Coronary artery (tissue), 2 donors: ENCODE results near the gene CDH4.

Source experiments
- DNase-seq: peaks from one replicate; pipeline ENCODE4 v3.0.0-alpha.2; 2017; ENCODE audit warnings: low spot score
- H3K27ac ChIP-seq, 2 donors: fragments of 200-600 bp; sonication (generic); one replicate each; pipeline ENCODE4 v1.5.1; 2016 to 2019
- H3K4me3 ChIP-seq: fragments of 200-600 bp; sonication (generic); 2 replicates; pipeline ENCODE4 v1.5.1; 2016; ENCODE audit warnings: mild to moderate bottlenecking, moderate library complexity
- TF ChIP-seq, protein P1 (sequence below): fragments of 200-600 bp; sonication (generic); IDR thresholded peaks from one replicate; pipeline ENCODE4 v1.5.1; 2019; ENCODE audit warnings: antibody characterized with exemption

Gene CDH4

DNA sequence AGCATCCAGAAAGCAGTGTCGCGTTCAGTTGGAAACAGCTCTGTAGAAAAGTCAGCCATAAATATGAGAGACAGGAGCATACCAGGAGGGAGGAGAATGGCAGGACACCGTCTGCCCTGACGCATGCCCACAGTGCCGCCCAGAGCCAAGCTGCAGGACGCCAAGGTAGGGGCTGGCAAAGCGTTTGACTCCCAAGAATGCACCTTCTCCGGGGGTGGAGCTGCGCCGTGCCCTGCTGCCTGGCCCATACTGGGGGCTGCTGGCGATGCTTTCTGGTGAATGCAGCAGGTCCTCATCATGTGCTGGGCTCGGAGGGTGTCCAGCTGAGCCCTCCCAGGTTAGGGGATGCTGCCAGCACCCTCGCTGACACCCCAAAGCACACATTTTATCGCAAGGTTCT lies 349.8 kb downstream of the CDH4 start:
- TF ChIP-seq, protein P1, sequence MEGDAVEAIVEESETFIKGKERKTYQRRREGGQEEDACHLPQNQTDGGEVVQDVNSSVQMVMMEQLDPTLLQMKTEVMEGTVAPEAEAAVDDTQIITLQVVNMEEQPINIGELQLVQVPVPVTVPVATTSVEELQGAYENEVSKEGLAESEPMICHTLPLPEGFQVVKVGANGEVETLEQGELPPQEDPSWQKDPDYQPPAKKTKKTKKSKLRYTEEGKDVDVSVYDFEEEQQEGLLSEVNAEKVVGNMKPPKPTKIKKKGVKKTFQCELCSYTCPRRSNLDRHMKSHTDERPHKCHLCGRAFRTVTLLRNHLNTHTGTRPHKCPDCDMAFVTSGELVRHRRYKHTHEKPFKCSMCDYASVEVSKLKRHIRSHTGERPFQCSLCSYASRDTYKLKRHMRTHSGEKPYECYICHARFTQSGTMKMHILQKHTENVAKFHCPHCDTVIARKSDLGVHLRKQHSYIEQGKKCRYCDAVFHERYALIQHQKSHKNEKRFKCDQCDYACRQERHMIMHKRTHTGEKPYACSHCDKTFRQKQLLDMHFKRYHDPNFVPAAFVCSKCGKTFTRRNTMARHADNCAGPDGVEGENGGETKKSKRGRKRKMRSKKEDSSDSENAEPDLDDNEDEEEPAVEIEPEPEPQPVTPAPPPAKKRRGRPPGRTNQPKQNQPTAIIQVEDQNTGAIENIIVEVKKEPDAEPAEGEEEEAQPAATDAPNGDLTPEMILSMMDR = no peak
- no peak for DNase-seq
- H3K27ac ChIP-seq = no peak overlapping the region

DNA sequence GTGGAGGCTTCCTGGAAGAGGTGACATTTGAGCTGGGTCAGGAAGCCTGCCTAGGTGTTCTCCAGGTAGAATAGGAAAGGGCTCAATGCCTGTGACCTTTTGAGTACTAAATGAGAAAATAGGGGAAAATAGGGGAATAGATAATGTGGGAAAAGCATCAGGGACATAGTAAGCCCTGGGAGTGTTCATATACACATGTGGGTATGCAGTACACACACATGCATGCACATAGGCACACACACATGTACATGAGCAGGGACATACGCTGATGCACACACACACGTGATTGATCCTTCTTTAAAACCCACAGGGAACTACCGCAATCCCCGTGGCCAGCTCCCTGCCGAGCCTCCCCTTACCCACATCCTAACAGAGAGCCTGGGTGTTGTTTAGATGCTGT lies 351.7 kb downstream of the CDH4 start:
- TF ChIP-seq, protein P1 = no peak
- Histone ChIP-seq H3K27ac (no peak overlapping the region), H3K4me3 (no peak overlapping the region)
- no peak for DNase-seq

More for the DNA sequence above, 349.8 kb downstream of the CDH4 start:
- no peak overlapping the region for H3K4me3 ChIP-seq

DNA sequence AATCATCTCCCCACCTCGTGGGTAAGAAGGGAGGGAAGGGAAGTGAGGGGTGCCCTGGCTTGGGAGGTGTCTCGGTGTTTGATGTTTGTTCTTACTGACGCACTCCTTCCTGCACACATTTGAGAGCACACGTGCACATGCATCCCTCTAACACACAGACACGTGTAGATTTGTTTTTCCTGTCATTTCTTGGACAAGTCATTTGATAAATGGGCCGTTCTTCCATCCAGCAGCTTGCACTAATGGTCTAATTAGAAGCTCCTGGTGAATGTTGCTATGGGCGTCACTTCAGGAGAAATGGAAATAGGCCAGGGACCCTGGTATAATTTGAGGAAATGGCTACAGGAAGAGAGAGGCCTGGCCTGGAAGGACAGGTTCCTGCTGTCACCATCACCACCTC lies 352.5 kb downstream of the CDH4 start:
- TF ChIP-seq, protein P1 = no peak
- Histone ChIP-seq H3K4me3 (no peak overlapping the region), H3K27ac (no peak overlapping the region)
- no peak for DNase-seq

DNA sequence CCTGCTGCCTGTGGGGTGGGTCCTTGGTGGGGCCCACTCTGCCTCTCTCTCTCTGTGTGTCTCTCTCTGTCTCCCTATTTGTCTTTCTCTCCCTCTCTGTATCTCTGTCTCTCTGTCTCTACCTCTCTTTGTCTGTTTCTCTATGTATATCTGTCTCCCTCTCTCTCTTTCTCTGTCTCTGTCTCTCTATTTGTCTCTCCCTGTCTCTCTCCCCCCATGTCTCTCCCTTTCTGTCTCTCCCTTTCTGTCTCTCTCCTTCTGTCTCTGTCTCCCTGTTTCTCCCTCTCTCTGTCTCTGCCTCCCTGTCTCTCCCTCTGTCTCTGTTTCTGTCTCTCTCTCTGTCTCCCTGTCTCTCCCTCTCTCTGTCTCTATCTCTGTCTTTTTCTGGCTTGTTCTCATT lies 353.2 kb downstream of the CDH4 start:
- TF ChIP-seq, protein P1 = no peak
- DNase-seq = no peak
- no peak overlapping the region for H3K4me3 ChIP-seq
- H3K27ac ChIP-seq = no peak overlapping the region

DNA sequence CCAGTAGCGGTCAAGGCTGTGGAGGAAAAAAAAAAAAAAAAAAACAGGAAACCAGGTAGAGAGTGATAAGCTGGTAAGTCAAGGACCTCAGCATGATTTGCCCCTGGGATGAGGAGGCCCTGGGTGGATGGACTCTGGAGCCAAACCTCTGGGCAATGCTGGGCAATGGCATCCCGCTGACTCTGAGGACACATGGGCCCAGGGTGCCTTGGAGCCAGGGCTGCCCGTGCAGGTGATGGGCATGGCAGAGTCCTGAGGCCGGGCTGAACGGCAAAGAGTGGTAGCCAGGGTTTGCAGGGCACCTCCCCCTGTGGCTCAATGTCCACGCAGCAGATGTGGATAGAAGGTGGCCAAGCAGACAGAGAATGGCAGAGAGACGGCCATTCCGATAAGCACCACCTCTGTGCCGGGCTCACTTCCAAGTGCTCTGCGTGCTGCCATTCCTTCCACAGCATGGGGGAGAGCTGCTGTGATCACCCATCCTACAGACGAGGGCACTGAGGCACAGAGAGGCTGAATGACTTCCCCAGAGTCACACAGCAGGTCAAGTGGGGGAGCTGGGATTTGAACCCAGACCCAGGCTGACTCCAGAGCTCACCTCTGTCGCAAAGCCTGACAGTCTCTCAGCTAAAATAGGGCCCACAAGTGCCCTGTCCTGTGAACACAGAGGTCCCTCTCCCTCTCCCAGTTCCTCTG lies 353.9 kb downstream of the CDH4 start:
- TF ChIP-seq, protein P1 = no peak

DNA sequence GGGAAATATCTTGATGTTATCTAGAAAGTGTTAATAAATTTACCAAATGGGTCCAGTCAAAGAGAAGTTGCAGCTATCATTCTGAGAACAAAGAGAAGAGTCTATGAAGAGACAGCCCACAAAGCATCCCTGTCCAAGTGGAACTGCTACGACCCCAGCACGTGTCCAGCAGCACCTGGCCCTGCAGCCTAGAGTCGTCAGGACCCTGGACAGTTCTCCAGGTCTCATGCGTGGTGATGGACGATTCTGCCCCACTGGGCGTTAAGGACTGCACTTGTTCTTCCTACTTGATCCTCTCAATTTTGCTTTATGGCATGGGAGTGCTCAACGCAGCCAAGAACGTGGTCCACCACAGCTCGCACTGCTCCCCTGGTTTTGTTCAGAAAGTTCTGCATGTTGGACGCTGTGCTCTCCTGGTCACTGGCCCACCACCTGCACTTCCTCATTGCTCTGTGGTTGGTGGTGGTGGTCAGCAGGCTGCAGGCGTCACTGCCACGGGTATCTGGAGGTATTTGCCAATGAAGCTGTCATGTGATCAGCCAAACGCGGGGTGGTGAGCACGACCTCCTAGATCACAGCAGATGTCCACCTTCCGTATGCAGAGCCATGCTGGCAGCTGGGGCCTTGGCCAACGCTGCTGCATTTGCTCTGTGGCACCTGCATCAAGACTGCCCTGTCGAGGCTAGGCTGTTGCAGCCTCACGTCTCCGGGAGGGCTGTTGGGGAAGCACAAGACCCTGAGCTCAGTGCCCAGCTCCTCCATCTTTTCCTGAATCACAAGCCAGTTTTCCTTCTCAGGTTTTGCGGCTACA lies 356.4 kb downstream of the CDH4 start:
- DNase-seq = no peak
- no peak overlapping the region for H3K27ac ChIP-seq
- no peak overlapping the region for H3K4me3 ChIP-seq
- TF ChIP-seq, protein P1 = no peak

More for the DNA sequence above, 353.9 kb downstream of the CDH4 start:
- Histone ChIP-seq H3K4me3 (no peak overlapping the region), H3K27ac (no peak overlapping the region)
- no peak for DNase-seq

DNA sequence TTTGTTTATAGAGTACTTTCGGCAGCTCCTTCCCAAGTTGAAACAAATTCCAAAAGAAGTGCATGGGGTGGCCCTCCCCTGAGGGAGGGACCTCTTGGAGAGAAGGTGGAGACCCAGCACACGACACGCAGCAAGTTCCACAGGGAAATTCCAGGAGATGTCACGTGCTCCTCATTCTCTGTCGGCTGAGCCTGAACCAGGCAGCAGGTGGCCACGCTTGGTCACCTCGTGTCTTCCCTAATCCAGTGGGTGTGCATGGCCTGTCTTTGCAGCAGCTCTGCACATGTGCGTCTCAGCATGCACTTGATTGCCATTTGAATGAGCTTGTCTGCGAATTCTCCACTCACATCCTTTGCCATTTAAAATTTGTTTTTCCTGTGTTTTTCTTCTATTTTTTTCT lies 357.4 kb downstream of the CDH4 start:
- TF ChIP-seq, protein P1 = no peak
- Histone ChIP-seq H3K4me3 (no peak overlapping the region), H3K27ac (no peak overlapping the region)
- DNase-seq = no peak
